GM23338 (cell line): ENCODE measurements around the gene ZPLD1.

ENCODE experiments used
- EZH2 ChIP-seq: fragments of 200-600 bp; sonication (generic); IDR thresholded peaks from one replicate; pipeline ENCODE4 v1.8.0; 2017; ENCODE audit warnings: antibody characterized with exemption, mild to moderate bottlenecking, low read depth; ENCODE audit not compliant: unreplicated experiment
- EZH2phosphoT487 ChIP-seq: fragments of 200-600 bp; sonication (generic); IDR thresholded peaks from one replicate; pipeline ENCODE4 v1.8.1; 2018; ENCODE audit warnings: antibody characterized with exemption; ENCODE audit not compliant: unreplicated experiment
- NANOG ChIP-seq: IDR thresholded peaks from 2 replicates; pipeline ENCODE4 v1.6.1; 2016; ENCODE audit warnings: antibody characterized with exemption, borderline replicate concordance
- POLR2AphosphoS5 ChIP-seq: IDR thresholded peaks from 2 replicates; pipeline ENCODE4 v1.6.1; 2016; ENCODE audit warnings: antibody characterized with exemption, low read depth
- TF ChIP-seq, protein P1 (sequence below), 2 experiments: fragments of 200-600 bp in 1 of 2; sonication (generic) in 1 of 2; conservative IDR thresholded peaks; 2 replicates each; pipeline versions ENCODE4 v1.5.1 to v1.6.1; 2016 to 2017; ENCODE audit warnings: antibody characterized with exemption in 2 of 2, low read depth in 2 of 2, mild to moderate bottlenecking in 2 of 2, moderate library complexity in 1 of 2

DNA sequence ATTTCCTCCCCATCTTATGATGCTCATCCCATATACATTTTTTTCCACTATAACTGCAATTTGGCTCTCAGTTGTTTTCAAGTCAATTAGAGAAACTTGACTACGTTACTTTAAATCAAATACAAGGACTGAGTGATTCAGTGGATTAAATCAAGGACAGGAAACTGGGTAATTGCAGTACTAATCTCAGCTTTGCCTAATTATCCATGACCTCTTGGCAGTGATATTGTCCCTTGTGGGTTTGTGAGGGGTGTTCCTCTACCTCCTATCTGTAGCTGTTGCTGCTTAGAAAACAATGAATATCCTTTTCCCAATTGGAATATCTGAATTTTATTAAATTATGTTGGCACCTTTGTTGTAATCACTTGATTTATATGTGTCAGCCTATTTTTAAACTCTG lies 79.4 kb downstream of the ZPLD1 start:
- TF ChIP-seq EZH2 (no peak), NANOG (no peak), EZH2phosphoT487 (no peak), POLR2AphosphoS5 (no peak)
- TF ChIP-seq, protein P1, sequence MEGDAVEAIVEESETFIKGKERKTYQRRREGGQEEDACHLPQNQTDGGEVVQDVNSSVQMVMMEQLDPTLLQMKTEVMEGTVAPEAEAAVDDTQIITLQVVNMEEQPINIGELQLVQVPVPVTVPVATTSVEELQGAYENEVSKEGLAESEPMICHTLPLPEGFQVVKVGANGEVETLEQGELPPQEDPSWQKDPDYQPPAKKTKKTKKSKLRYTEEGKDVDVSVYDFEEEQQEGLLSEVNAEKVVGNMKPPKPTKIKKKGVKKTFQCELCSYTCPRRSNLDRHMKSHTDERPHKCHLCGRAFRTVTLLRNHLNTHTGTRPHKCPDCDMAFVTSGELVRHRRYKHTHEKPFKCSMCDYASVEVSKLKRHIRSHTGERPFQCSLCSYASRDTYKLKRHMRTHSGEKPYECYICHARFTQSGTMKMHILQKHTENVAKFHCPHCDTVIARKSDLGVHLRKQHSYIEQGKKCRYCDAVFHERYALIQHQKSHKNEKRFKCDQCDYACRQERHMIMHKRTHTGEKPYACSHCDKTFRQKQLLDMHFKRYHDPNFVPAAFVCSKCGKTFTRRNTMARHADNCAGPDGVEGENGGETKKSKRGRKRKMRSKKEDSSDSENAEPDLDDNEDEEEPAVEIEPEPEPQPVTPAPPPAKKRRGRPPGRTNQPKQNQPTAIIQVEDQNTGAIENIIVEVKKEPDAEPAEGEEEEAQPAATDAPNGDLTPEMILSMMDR (conservative IDR thresholded peaks at IDR 0.05; ENCODE audit: low read depth in 2 of 2): no peak
